ENCODE measurements around the gene GNB1. TPM values are rescaled to one million over a fixed set of nuclear protein-coding genes. Genes with fewer than 3 reads are reported as not detected.
"Not testable (repeated sequence)": the region's sequence is repeated elsewhere in the genome, so short reads cannot be mapped to it uniquely, and the experiment has no call there.

GNB1 gene
- total RNA-seq, 1 experiment from 2014 or later: 400 TPM

DNA sequence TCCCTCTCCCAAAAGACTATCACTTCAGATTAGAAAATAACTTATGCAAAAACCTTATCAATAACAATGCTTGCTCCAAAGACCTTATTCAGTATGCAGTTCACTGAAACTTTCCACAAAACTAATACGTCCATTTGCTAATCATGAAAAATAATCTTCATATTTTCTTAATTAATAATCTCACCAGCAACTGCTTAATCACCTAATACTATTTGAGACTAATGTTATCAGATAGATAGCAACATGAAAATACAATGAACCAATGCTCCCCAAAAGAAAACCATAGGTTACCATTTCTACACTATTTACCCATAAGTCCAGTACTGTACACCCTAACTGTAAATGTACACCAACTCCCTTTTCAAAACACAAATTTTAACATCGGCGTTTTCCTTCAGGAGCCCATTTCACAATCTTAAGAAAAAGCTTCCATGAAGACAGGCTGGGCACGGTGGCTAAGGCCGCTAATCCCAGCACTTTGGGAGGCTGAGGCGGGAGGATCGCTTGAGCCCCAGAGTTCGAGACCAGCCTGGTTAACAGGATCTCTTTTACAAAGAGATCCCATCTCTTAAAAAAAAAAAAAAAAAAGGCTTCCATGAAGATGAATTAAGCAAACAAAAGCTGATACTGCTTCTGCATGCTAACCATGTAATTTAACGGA lies 1.7 kb downstream of the GNB1 start:
- peaks cover 45% of the 10 kb centered on the region for H3K79me2 ChIP-seq (ENCODE audit: insufficient read depth, low read length)
- H3K4me1 ChIP-seq (ENCODE audit: insufficient read depth, low read length): peaks cover 2% of the 10 kb centered on the region; the same call in 1 of the 2 replicates
- H3K4me2 ChIP-seq (ENCODE audit: insufficient read depth, insufficient read length, low read length): peak overlapping the region; percentile 75
- H2AK5ac ChIP-seq (ENCODE audit: insufficient read length, low read length): no peak overlapping the region
- no peak overlapping the region for H4K8ac ChIP-seq (replicated peaks; ENCODE audit: insufficient read length, low read depth, low read length)
- no peak overlapping the region for H4K5ac ChIP-seq (ENCODE audit: insufficient read length, low read depth, low read length)
- H3K9ac ChIP-seq (ENCODE audit: extremely low read depth, insufficient read length, low read length): peak overlapping the region; percentile 91
- peaks cover 2% of the 10 kb centered on the region; the same call in 1 of the 2 replicates for H3K27me3 Mint-ChIP-seq (ENCODE audit: low read depth)
- no peaks in the 10 kb centered on the region; the same call in none of the 2 replicates for H3K27me3 ChIP-seq (ENCODE audit: insufficient read depth, low read length)
- no peak overlapping the region for H2AFZ ChIP-seq (ENCODE audit: low read length)
- H3K79me1 ChIP-seq (ENCODE audit: insufficient read depth, low read depth, low read length, poor library complexity, severe bottlenecking): no peaks in the 10 kb centered on the region
- no peaks in the 10 kb centered on the region for H3K9me3 ChIP-seq (ENCODE audit: control insufficient read depth, low read depth, low read length)
- no peak overlapping the region for H3T11ph ChIP-seq (ENCODE audit: low read length)
- WGBS (ENCODE audit: extremely low coverage, insufficient read length, low lambda C conversion rate): 100% methylated on average over 3 of the region's 9 CpGs
- peak overlapping the region; percentile 76 to 86 for H3K4me3 Mint-ChIP-seq
- peaks cover 11 to 15% (median 12%) of the 10 kb centered on the region in 3 experiments; a peak in 6 of 7 replicates for H3K36me3 Mint-ChIP-seq (ENCODE audit: insufficient read depth in 1 of 3, low read depth in 3 of 3)
- no peak overlapping the region for H3K18ac ChIP-seq (ENCODE audit: insufficient read length, low read depth, low read length)
- no peak overlapping the region for H3K14ac ChIP-seq (ENCODE audit: insufficient read depth, low read length)
- TF ChIP-seq, protein P1, sequence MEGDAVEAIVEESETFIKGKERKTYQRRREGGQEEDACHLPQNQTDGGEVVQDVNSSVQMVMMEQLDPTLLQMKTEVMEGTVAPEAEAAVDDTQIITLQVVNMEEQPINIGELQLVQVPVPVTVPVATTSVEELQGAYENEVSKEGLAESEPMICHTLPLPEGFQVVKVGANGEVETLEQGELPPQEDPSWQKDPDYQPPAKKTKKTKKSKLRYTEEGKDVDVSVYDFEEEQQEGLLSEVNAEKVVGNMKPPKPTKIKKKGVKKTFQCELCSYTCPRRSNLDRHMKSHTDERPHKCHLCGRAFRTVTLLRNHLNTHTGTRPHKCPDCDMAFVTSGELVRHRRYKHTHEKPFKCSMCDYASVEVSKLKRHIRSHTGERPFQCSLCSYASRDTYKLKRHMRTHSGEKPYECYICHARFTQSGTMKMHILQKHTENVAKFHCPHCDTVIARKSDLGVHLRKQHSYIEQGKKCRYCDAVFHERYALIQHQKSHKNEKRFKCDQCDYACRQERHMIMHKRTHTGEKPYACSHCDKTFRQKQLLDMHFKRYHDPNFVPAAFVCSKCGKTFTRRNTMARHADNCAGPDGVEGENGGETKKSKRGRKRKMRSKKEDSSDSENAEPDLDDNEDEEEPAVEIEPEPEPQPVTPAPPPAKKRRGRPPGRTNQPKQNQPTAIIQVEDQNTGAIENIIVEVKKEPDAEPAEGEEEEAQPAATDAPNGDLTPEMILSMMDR (conservative IDR thresholded peaks at IDR 0.05): no peak
- H3K56ac ChIP-seq (ENCODE audit: insufficient read length, low read depth, low read length): no peak overlapping the region
- no peak overlapping the region for H2BK12ac ChIP-seq (ENCODE audit: insufficient read length, low read depth, low read length)
- no peak overlapping the region for H2BK15ac ChIP-seq (ENCODE audit: low read depth, low read length)
- H3K27ac Mint-ChIP-seq: peak overlapping the region in 2 of 3 experiments; percentile 52 to 57; a peak in 5 of 7 replicates
- no peak overlapping the region for H2BK5ac ChIP-seq (ENCODE audit: insufficient read length, low read length)
- H2BK120ac ChIP-seq (ENCODE audit: low read depth, low read length, poor library complexity, severe bottlenecking): no peak overlapping the region
- H3K4ac ChIP-seq (ENCODE audit: low read depth, low read length): no peak overlapping the region; the same call in 1 of the 2 replicates
- no peaks in the 10 kb centered on the region for H4K20me1 ChIP-seq (ENCODE audit: control insufficient read depth, insufficient read depth, insufficient read length)
- H4K91ac ChIP-seq (ENCODE audit: insufficient read length, low read depth, low read length): no peak overlapping the region
- peaks cover 6% of the 10 kb centered on the region for H3K23me2 ChIP-seq (ENCODE audit: insufficient read length, low read depth, low read length, poor library complexity, severe bottlenecking)
- no peak overlapping the region for H3K27ac ChIP-seq (ENCODE audit: insufficient read length, low read depth, low read length)
- no peak overlapping the region for H2BK20ac ChIP-seq (ENCODE audit: low read depth, low read length, poor library complexity, severe bottlenecking)
- peaks cover 33% of the 10 kb centered on the region in 2 experiments for H3K4me1 Mint-ChIP-seq
- peaks cover 0 to 5% of the 10 kb centered on the region in 2 experiments; a peak in 2 of 5 replicates for H3K9me3 Mint-ChIP-seq
- no peak for DNase-seq
- no peak overlapping the region for H3K23ac ChIP-seq (ENCODE audit: insufficient read length, low read depth, low read length)

DNA sequence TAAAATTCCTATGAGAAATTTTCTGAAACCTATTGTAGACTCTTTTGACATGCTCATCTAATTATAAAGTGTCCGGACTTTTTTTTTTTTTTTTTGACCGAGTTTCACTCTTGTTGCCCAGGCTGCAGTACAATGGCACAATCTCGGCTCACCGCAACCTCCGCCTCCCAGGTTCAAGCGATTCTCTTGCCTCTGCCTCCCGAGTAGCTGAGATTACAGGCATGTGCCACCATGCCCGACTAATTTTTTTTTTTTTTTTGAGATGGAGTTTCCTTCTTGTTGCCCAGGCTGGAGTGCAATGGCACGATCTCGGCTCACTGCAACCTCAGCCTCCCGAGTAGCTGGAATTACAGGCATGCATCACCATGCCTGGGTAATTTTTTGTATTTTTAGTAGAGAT lies 7.0 kb downstream of the GNB1 start:
- H4K8ac ChIP-seq (replicated peaks; ENCODE audit: insufficient read length, low read depth, low read length); H3K27ac ChIP-seq (ENCODE audit: insufficient read length, low read depth, low read length): not testable (repeated sequence)

More for the DNA sequence above, 7.0 kb downstream of the GNB1 start:
- H3K27me3 ChIP-seq (ENCODE audit: insufficient read depth, low read length); H3K23me2 ChIP-seq (ENCODE audit: insufficient read length, low read depth, low read length, poor library complexity, severe bottlenecking); H3K4me2 ChIP-seq (ENCODE audit: insufficient read depth, insufficient read length, low read length); H2BK20ac ChIP-seq (ENCODE audit: low read depth, low read length, poor library complexity, severe bottlenecking); H3K4me1 ChIP-seq (ENCODE audit: insufficient read depth, low read length); H3K23ac ChIP-seq (ENCODE audit: insufficient read length, low read depth, low read length); H3K9me3 ChIP-seq (ENCODE audit: control insufficient read depth, low read depth, low read length); DNase-seq; H2AK5ac ChIP-seq (ENCODE audit: insufficient read length, low read length); H3K27me3 Mint-ChIP-seq (ENCODE audit: low read depth); H2BK15ac ChIP-seq (ENCODE audit: low read depth, low read length); H3T11ph ChIP-seq (ENCODE audit: low read length); H3K18ac ChIP-seq (ENCODE audit: insufficient read length, low read depth, low read length); H3K56ac ChIP-seq (ENCODE audit: insufficient read length, low read depth, low read length); H4K91ac ChIP-seq (ENCODE audit: insufficient read length, low read depth, low read length); H3K79me1 ChIP-seq (ENCODE audit: insufficient read depth, low read depth, low read length, poor library complexity, severe bottlenecking); H2BK12ac ChIP-seq (ENCODE audit: insufficient read length, low read depth, low read length); H3K4ac ChIP-seq (ENCODE audit: low read depth, low read length); H4K5ac ChIP-seq (ENCODE audit: insufficient read length, low read depth, low read length); H4K20me1 ChIP-seq (ENCODE audit: control insufficient read depth, insufficient read depth, insufficient read length); H2BK120ac ChIP-seq (ENCODE audit: low read depth, low read length, poor library complexity, severe bottlenecking); H3K9me3 Mint-ChIP-seq; H3K14ac ChIP-seq (ENCODE audit: insufficient read depth, low read length); H2BK5ac ChIP-seq (ENCODE audit: insufficient read length, low read length); H3K4me3 Mint-ChIP-seq; H2AFZ ChIP-seq (ENCODE audit: low read length); H3K9ac ChIP-seq (ENCODE audit: extremely low read depth, insufficient read length, low read length): not testable (repeated sequence)
- peaks cover 19 to 21% (median 20%) of the 10 kb centered on the region in 3 experiments; a peak in 6 of 7 replicates for H3K36me3 Mint-ChIP-seq (ENCODE audit: insufficient read depth in 1 of 3, low read depth in 3 of 3)
- peaks cover 73% of the 10 kb centered on the region for H3K79me2 ChIP-seq (ENCODE audit: insufficient read depth, low read length)
- no CpG with 5 or more reads among the region's 11 CpGs for WGBS (ENCODE audit: extremely low coverage, insufficient read length, low lambda C conversion rate)
- peak overlapping the region; percentile 35 to 81 (median 70); a peak in 3 of 7 replicates for H3K27ac Mint-ChIP-seq
- peaks cover 38 to 48% of the 10 kb centered on the region in 2 experiments for H3K4me1 Mint-ChIP-seq

All from H9 (cell line).